Activated T-helper 1 cell treated with anti-CD3 and anti-CD28 coated beads, Interleukin-2, amount 50 U/mL, for 16 hours (primary cell): Measurements from ENCODE around the gene UROD.
A peak's percentile ranks its signal among the peaks of the same experiment; 100 is the strongest.
"Not testable (repeated sequence)": the region's sequence is repeated elsewhere in the genome, so short reads cannot be mapped to it uniquely, and the experiment has no call there.

Experiments used
- DNase-seq, 2 donors: peaks; one replicate each; pipeline ENCODE4 v3.0.0-alpha.2; 2020; ENCODE audit warnings: low read depth in 1 of 2, low spot score in 1 of 2

The UROD gene

GRCh38 chr1:45011837-45012638 is at the start of gene UROD:
Gene UROD (plus strand): TSS chr1:45012254. CDS start chr1:45012266, 12 bp downstream.
- peak; percentile 69 to 73 for DNase-seq

- no peak for DNase-seq
Observed at GRCh38 chr1:44962729-44963128, 49.3 kb upstream of the UROD start.

- DNase-seq = no peak
Observed at GRCh38 chr1:44964396-44964795, 47.7 kb upstream of the UROD start.

- DNase-seq = no peak
Observed at GRCh38 chr1:44970317-44970716, 41.7 kb upstream of the UROD start.

- no peak for DNase-seq
Observed at GRCh38 chr1:44973645-44974044, 38.4 kb upstream of the UROD start.

- no peak for DNase-seq
Observed at GRCh38 chr1:44976252-44976651, 35.8 kb upstream of the UROD start.

GRCh38 chr1:44977372-44977771 is 34.7 kb upstream of the UROD start:
- DNase-seq = not testable (repeated sequence)

GRCh38 chr1:44985747-44986359 is 26.2 kb upstream of the UROD start:
- DNase-seq = no peak

GRCh38 chr1:44988531-44989156 is 23.4 kb upstream of the UROD start:
- DNase-seq = no peak

- DNase-seq = no peak
Observed at GRCh38 chr1:44994309-44994898, 17.6 kb upstream of the UROD start.

GRCh38 chr1:44995467-44996238 is 16.4 kb upstream of the UROD start:
- DNase-seq = no peak

GRCh38 chr1:44999232-44999631 is 12.8 kb upstream of the UROD start:
- DNase-seq = no peak

GRCh38 chr1:45001011-45001481 is 11.0 kb upstream of the UROD start:
- no peak for DNase-seq

GRCh38 chr1:45001576-45001975 is 10.5 kb upstream of the UROD start:
- not testable (repeated sequence) for DNase-seq

GRCh38 chr1:45002650-45003645 is 9.1 kb upstream of the UROD start:
- DNase-seq = no peak

GRCh38 chr1:45003741-45004140 is 8.3 kb upstream of the UROD start:
- DNase-seq = no peak

- DNase-seq = no peak
Observed at GRCh38 chr1:45004281-45004920, 7.7 kb upstream of the UROD start.

GRCh38 chr1:45005761-45006160 is 6.3 kb upstream of the UROD start:
- no peak for DNase-seq

- no peak for DNase-seq
Observed at GRCh38 chr1:45007311-45007710, 4.7 kb upstream of the UROD start.
